GM21515 (cell line): Measurements from ENCODE around the gene SIRPB2.

Experiments used
- ATAC-seq: cut with Tn5 transposase; IDR thresholded peaks from one replicate; pipeline ENCODE4 v1.9.1; 2021; ENCODE audit not compliant: unreplicated experiment

The SIRPB2 gene

DNA sequence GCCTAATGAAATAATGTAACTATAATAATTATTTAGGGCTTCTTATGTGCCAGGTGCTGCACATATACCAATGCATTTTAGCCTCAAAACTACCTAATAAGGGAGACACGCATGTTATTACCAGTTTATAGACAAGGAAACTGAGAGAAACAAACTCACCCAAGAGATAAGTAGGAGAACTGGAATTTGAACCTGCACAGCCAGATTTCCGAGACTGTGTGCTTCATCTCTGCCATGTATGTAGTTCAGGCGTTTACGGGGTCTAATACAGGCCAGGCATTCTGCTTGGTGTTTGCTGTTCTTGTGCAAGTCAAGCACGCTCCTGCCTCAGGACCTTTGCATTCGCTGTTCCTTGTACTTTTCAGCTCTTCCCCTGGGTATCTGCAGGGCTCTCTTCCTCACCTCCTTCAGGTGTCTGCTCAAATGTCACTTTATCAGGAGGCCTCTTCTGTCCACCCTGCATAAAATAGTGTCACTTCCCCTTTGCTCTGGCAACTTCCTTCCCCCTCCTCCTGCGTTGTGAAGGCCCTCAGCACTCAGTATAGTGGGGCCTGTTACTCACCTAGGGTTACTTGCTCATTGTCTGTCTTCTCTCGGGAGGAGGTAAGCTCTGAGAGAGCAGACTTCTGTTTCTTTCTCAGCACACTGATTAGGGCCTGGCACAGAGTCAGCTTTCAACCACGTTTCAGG, 18.5 kb downstream of the SIRPB2 start:
- no peak for ATAC-seq

DNA sequence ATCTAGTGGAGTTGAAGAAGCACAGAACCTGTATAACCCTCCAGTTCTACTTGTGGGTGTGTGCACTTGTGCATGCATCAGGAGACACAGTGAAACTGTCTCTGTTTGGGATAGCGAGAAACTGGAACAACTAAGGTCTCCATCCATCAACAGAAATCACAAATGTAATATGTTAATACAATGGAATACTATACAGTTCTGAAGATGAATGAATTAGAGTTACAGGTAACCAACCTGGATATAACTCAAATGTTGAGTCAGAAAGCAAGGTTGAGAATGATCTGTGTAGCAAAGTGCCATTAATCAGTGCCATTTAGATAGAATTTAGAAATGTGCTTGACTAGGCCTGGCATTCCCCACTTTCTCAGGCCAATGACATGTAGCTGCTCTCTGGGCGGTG, 20.0 kb downstream of the SIRPB2 start:
- ATAC-seq = no peak

DNA sequence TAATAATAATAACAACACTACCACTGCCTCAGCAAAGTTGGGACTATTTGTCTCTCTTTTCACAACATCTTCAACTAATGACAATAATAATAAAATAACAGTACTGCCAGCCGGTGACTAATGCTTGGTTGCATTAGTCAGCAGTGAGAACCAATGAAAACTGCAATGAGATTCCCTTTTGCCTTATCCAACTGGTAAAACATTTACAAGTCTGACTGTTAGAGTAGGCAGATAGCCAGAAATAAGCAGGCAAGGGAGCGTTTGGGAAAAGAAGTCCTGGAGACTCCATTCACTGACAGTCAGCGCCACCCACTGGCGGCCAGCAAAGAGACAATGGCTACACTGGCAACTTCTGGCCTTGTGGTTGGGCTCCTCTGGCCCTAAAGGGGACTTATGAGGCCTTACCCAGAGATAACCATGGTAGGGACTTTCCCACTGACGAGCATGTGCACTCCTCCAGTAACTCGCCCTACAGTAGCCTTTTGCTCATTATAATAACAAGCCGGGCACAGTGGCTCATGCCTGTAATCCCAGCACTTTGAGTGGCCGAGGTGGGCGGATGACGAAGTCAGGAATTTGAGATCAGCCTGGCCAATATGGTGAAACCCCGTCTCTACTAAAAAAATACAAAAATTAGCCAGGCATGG, 21.2 kb downstream of the SIRPB2 start:
- ATAC-seq = no peak

DNA sequence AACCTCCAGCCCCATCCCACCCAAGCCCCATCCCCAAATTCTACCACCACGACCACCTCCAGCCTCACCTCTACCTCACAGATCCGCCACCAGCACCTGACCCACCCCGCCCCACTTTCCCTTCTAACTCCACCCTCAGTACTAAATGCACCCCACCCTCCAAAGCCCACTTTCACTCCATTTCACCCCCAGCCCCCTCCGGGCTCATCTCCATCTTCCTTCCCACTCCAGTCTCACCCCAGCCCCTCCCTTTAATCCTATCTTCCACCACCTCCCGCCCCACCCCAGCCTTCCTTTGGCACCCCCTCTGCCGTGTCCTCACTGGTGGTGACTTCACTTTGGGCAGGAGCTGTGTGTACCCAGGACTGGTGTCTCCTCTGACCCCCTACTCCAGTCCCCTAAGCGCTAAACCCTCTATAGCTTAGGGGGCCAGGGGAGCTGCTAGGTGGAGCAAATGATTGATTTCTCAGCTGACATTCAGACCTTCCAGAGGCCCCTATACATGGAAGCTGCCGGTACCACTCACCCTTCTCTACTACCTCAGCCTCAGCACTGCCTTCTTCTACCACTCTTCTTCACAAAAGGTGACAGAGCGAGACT, 21.8 kb downstream of the SIRPB2 start:
- no peak for ATAC-seq

DNA sequence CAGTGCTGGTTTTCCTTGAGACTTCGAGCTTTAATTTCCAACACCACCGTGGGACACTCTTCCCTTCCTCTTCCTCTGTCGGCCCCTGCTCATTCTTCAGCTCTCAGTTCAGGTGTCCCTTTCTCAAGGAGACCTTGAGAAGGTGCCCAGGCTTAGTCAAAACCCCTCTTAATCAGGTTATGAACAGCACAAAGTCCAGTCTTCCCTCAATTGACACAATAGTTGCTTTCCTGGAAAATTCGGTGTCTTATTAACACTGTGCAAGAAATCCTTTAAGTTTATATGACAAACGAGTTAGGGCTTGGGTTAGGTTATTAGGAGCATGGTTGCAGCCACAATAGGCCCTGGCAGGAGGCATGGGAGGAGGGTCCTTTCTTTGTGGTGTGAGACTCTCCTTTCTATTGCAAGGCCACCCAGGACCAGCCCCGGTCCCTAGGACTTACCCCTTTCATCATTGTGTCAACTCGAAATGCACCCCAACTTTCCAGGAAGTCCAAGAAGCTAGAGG, 23.0 kb downstream of the SIRPB2 start:
- no peak for ATAC-seq

DNA sequence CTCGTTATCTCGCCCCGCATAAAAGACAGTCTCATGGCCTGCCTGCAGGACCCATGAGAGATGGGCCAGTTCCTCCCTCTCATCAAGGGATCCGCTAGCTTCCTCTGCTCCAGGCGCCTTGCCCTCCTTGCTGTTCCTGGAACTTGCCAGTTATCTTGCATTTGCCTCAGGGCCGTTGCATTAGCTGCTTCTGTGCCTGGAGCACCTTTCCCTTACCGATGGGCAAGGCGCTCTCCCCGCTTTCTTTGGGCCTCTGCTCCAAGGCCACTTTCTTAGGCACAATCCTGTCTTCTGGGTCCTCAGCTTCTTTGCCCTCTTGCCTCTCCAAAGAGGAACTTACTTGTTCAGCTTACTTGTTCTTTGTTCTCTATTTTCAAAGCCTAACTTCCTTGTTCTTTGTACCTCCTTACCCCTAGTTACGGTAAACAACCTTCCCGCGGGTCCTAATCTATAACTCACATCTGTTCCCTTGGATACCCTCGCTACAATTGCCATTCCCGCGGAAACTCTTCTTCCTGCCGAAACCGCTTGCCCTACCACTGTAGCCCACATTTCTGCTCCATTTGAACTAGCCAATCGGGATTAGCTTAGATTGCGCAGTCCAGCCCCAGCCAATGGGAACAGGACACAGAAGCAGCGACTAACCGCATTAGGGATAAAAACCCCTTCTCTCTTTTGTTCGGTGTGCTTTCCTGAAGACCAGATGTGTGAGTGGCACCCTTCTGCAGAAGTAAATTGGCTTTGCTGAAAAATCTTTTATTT, 23.7 kb downstream of the SIRPB2 start:
- no peak for ATAC-seq

DNA sequence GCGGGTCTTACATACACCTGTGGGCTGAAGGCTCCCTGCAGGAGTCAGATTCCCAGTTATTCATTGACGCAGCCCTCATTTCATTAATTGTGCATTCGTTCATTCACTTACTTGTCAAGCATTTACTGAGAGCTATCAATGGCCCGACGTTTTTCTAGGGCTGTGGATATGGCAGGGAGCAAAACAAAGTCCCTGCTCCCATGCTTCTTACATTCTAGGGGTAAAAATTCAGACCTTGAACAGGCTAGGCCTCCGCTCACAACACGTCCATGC, 24.2 kb downstream of the SIRPB2 start:
- no peak for ATAC-seq

DNA sequence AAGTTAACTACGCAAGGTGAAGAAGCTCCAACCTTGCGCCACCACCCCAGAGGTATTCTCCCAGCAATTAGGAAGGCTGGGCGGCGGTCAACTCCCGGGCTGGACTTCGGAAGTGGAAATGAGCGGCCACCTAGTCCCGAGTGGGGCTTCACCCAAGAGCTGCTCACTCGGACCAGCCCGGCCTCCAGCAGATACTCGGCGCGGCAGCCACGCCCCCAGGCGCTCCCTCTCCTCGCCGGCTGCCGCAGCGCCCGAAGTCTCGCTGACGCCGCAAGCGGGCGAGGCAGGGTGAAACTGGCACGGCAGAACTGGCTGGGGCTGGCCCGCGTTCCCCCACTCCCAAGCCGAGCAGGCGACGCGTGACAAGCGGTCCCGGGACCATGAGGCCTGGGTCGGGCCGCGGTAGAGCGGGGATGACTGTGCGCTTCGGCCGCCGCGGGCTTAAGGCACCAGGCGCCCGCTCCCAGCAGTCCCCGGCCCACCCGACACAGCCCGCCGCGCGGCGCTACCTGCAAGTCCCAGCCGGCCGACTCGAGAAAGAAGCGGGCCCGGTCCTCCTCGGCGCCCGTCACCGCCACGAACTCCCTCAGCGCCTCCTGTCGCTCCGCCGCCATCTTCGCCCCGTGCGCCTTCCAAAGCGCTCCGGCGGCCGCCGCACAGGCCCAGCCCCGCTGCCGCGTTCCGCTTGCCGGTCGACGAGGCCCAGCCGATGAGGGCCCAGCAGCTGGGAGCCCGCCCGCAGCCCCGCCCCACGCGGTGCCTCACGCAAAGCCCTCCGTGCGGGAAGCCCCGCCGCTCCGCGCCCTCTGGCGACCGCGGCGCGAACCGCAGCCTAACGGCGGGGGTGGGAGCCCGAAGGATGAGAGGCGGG, 24.8 kb downstream of the SIRPB2 start, which contains the start of gene NSFL1C:
Gene NSFL1C, minus strand, starts transcription at position 639 of the 871 bp plus-strand sequence. Its CDS starts 25 bp downstream, at position 614.
- peak; percentile 88 for ATAC-seq

DNA sequence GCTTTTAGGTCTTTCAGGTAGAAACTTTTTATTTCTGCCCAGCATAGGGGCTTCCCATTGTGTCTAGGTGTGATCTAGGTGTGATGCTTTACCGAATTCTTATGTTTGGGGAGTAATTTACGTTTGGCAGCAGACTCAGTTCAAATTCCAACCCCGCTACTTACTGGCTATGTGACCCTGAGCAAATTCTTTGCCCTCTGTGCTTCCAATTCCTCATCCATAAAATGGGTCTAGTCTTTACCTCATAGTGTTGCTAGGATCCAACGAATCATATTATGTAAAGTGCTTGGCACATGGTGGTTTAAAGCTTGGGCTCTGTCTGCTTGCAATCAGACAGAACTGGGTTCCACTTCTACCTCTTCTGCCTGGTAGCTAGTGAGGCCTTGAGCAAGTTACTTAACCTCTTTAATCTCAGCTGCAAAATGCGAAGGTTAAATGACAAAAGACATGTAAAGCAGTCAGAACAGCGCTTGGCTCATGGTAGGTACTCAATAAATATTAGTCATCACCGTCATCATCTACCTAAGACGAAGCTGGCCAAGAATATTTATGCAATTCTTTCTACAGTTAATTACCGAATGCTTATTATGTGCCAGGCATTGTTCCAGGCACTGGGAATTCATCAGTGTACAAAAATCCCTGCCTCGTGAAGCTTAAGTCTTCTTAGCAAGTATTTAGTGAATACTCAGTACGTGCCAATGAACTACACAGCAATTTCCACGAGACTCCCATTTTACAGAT, 25.6 kb downstream of the SIRPB2 start:
- ATAC-seq = no peak

DNA sequence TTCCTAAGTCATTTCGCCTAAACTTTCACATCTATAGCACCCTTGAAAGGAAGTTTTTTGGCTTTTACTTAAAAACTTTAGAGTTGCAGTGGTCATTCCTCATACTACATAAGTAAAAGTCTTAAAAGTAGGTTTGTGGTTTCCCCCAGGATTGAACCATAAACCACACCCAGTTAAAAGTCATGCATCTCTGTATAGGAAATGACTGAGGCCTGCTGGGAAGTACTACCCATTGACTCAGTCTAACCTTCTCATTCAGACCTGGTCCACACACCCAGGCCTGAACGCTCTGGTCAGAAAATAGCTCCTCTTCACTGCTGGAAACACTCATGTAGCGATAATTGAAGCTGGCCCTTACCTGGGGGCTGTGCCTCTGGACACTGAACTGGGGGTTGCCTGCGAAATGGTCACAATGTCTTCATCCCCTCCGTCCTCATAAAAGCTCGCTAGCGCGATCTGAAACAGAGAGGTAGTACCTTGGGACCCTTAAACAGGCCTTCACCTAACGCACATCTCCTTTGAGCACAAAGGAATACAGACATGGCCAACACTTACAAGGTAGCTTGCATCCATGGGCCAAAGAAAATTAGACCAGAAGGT, 27.1 kb downstream of the SIRPB2 start:
- no peak for ATAC-seq

DNA sequence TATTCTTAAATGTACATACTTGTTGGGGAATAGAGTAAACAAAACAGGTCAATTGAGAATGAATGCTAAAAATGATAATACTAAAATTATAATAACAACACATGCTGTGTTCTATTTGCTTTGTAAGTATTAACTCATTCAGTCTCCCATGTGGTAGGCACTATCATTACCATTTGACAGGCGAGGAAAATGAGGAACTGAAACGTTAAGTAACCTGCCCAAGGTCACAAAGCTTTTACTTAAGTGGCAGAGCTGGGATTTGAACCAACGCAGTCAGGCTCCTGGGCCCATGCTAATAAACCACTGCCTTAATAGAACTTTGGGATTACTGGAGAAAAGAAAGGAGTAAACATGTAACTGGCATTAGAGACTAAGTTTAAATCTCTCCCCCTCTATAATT, 28.4 kb downstream of the SIRPB2 start:
- ATAC-seq = no peak

DNA sequence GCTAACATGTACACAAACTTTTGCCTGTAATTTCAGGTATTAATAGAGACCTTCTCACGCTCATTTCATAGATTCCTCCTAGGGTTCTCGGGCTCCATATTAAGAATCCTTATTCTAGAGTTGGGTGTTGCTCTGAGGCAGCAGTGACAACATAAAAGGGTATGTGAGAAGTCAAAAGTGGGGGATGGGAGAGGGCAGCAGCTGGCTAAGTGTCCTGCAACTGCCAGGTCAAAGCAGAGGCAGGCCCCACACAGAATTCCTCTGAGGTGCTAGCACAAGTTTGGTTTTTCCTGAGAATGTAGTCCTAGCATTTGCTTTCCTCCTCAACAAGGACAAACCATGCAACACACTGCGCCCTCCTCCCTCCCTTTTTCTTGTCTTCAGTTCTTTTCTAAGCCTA, 29.2 kb downstream of the SIRPB2 start:
- no peak for ATAC-seq

DNA sequence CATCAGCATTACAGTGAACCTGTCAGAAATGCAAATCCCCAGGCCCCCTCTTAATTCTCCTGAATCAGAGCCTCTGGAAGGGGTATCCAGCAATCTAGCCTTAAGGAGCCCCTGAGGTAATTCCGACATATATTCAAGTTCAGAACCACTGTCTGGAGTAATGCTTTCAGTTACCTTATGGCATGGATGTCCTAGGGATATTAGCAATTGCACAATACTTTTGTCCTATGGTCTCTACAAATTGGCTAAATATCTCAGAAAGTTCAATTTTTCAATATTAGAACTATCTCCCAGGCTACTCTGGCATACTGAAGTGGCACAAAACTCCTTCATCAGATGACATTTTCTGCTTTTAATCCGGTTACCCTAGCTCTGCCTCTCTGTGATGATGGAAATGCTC, 30.9 kb downstream of the SIRPB2 start:
- ATAC-seq = no peak

DNA sequence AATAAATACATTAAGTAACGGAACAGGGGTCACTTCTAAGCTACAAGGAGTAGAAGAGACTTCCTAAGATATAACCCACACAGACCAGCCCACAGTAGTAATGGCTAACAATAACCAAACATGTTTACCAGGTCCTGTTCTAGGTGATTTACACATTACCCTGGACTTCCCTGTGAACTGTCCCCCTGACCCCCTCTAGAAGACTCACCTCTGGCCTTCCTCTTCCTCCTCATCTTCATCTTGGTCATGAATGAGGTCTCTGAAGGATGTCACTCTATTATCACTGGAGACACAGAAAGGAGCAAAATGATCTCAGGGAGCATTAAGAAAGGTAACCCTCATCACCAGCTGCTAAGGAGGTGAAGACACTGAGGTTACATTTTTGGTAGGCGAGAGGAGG, 33.2 kb downstream of the SIRPB2 start:
- ATAC-seq = no peak

DNA sequence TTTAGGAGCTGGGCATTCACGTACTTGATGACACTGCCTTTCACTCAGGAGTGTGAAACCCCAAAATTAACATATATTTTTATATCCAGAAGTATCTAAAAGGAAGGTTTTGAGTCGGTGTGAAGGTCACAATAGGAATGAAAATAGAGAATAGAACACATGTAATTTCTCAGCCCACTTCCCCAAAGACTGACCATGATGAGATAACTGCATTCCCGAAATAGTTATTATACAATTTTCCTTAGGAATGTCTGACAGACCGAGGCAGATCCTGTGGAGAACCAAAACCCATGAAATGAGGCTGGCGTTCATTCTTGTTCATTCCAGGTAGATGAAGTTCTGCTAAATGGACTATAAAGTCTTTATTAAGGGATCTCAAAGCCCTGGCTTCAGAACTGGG, 34.9 kb downstream of the SIRPB2 start:
- ATAC-seq = no peak

DNA sequence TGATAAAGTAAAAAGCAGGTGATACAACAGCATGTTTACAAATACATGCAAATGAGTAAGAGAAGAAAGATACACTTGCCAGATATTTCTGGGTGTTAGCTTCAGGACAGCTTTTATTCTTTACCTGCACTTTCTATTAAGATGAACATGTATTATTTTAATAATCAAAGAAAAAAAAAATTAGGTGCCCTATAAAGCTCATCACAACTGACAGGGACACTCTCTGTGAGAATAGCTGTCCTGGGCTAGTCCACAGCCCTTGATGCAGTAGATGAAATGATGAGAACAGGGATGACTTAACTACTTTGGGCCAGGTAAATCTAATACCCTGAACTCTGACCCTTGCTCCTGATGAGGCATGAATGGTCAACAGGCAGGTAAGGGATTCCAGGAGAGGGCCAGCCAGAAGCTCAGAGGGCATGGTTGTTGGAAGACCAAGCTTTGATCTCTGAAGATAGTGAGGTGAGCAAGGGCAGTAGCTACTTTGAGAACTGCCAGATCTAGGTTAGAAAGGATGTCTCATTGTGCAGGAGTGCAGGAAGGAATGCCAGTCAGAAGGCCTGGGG, 40.2 kb downstream of the SIRPB2 start:
- no peak for ATAC-seq

DNA sequence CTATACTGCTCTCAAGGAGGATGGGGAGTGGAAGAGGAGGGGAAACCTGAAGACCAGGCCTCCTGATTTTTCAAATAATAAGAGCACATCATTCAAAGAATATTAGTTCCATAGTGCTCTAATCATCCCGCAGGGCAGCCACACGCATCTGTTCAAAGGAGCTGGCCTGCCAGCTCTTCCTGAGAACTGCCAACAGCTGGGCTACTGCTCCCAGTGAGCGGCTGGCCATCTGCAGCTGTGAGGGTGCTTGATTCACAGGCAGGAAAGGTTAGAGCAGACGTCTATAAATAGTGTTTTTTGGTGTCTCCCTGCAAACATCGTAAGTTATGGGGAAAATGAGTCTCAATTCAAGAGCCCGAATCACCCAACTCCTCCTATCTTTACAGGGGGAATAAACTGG, 41.9 kb downstream of the SIRPB2 start:
- ATAC-seq = no peak

DNA sequence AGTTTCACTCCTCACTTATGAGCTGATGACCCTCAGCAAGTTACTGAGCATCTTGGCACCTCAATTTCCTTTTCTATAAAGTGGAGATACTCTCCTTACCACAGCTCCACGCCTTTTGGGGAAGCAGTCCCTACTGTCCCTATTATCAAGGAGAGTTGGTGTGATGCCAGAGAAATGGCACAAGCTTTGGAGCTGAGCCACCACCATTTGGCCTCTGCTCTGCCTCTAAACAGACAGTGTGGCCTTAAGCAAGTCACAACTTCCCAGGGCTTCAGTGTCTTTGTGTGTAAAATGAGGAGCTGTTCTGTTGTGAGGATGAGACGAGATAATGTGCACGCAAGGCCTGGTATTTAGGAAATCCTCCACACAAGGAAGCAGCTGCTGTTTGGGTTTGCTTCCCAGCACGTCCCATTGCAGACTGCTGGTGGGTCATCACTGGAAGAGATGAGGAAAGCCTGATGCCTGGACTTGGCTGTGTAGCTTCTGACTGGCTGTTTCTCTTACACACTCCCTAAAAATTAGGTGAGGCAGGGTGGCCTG, 43.1 kb downstream of the SIRPB2 start:
- ATAC-seq = no peak

DNA sequence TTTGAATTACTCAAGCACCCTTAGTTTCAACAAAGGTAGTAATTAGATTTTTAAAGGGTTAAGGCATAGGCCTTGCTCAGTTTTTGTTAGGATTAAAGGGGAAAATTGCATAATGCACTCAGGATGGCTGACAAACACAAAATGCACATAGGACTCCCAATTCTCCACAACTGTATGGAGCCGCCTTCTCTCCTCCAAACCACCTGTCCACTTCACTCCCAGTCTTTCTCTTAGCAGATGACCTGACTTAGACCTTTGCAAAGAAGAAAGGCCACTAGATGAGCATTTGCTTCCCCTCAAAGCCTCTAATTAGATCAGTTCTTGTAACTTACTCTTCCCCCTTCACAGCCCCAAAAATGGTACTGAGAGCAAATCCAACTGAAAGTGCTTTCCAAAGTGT, 44.7 kb downstream of the SIRPB2 start:
- ATAC-seq = no peak
